Measurements from ENCODE around the gene PPFIA2.

DNA sequence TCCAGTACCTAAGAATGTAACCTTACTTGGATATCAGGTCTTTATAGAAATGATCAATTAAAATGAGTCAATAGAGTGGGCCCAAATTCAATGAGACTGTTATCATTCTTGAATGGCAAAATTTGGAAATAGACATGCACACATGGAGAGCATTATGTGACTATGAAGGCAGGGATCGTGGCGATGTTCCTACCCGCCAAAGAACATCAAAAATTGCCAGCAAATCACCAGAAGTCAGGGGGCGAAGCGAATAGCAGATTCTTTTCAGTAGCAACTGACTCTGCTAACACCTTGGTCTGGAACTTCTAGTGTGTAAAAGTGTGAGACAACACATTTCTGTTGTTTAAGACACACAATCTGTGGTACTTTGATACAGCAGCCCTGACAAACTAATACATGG is 488.8 kb downstream of the PPFIA2 start:
- TF ChIP-seq, protein P1, sequence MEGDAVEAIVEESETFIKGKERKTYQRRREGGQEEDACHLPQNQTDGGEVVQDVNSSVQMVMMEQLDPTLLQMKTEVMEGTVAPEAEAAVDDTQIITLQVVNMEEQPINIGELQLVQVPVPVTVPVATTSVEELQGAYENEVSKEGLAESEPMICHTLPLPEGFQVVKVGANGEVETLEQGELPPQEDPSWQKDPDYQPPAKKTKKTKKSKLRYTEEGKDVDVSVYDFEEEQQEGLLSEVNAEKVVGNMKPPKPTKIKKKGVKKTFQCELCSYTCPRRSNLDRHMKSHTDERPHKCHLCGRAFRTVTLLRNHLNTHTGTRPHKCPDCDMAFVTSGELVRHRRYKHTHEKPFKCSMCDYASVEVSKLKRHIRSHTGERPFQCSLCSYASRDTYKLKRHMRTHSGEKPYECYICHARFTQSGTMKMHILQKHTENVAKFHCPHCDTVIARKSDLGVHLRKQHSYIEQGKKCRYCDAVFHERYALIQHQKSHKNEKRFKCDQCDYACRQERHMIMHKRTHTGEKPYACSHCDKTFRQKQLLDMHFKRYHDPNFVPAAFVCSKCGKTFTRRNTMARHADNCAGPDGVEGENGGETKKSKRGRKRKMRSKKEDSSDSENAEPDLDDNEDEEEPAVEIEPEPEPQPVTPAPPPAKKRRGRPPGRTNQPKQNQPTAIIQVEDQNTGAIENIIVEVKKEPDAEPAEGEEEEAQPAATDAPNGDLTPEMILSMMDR (conservative IDR thresholded peaks at IDR 0.05; ENCODE audit: low read depth, low read length), result no peak
- TF ChIP-seq EZH2phosphoT487 (IDR thresholded peaks at IDR 0.05; ENCODE audit: borderline replicate concordance, low read length), result no peak
- TF ChIP-seq EZH2 (IDR thresholded peaks at IDR 0.05; ENCODE audit: low read length, unreplicated experiment), result no peak

Measured in PC-3 (cell line).